Measurements from ENCODE around the gene OSBPL1A.

DNA sequence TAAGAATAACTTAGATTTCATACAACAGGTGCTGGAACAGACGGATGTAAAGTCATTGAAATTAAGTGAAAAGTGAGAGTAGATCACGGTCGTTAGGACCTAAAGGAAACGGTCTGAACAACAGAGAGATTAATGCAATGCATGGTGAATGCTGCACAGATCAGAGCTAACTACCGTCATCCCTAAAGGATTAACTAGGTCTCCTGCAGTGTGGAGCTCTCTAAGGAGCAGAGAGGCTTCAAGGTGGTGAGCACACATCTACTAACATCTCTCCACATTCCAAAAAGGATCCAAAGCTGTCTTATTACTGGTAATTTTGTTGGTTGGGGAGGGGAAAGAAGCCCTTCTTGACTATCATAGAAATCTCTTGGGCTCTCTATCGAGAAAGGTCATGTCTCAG, 183.5 kb downstream of the OSBPL1A start:
- TF ChIP-seq, protein P1, sequence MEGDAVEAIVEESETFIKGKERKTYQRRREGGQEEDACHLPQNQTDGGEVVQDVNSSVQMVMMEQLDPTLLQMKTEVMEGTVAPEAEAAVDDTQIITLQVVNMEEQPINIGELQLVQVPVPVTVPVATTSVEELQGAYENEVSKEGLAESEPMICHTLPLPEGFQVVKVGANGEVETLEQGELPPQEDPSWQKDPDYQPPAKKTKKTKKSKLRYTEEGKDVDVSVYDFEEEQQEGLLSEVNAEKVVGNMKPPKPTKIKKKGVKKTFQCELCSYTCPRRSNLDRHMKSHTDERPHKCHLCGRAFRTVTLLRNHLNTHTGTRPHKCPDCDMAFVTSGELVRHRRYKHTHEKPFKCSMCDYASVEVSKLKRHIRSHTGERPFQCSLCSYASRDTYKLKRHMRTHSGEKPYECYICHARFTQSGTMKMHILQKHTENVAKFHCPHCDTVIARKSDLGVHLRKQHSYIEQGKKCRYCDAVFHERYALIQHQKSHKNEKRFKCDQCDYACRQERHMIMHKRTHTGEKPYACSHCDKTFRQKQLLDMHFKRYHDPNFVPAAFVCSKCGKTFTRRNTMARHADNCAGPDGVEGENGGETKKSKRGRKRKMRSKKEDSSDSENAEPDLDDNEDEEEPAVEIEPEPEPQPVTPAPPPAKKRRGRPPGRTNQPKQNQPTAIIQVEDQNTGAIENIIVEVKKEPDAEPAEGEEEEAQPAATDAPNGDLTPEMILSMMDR (IDR thresholded peaks at IDR 0.05), result no peak
- TF ChIP-seq POLR2A (IDR thresholded peaks at IDR 0.05), result no peak

Measured in lower leg skin (tissue), 3 donors.